ENCODE measurements around the gene SETD2.
A peak's percentile ranks its signal among the peaks of the same experiment; 100 is the strongest.
"Not testable (repeated sequence)": the region's sequence is repeated elsewhere in the genome, so short reads cannot be mapped to it uniquely, and the experiment has no call there.

SETD2 gene, protein sequence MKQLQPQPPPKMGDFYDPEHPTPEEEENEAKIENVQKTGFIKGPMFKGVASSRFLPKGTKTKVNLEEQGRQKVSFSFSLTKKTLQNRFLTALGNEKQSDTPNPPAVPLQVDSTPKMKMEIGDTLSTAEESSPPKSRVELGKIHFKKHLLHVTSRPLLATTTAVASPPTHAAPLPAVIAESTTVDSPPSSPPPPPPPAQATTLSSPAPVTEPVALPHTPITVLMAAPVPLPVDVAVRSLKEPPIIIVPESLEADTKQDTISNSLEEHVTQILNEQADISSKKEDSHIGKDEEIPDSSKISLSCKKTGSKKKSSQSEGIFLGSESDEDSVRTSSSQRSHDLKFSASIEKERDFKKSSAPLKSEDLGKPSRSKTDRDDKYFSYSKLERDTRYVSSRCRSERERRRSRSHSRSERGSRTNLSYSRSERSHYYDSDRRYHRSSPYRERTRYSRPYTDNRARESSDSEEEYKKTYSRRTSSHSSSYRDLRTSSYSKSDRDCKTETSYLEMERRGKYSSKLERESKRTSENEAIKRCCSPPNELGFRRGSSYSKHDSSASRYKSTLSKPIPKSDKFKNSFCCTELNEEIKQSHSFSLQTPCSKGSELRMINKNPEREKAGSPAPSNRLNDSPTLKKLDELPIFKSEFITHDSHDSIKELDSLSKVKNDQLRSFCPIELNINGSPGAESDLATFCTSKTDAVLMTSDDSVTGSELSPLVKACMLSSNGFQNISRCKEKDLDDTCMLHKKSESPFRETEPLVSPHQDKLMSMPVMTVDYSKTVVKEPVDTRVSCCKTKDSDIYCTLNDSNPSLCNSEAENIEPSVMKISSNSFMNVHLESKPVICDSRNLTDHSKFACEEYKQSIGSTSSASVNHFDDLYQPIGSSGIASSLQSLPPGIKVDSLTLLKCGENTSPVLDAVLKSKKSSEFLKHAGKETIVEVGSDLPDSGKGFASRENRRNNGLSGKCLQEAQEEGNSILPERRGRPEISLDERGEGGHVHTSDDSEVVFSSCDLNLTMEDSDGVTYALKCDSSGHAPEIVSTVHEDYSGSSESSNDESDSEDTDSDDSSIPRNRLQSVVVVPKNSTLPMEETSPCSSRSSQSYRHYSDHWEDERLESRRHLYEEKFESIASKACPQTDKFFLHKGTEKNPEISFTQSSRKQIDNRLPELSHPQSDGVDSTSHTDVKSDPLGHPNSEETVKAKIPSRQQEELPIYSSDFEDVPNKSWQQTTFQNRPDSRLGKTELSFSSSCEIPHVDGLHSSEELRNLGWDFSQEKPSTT (N-terminal part only)

DNA sequence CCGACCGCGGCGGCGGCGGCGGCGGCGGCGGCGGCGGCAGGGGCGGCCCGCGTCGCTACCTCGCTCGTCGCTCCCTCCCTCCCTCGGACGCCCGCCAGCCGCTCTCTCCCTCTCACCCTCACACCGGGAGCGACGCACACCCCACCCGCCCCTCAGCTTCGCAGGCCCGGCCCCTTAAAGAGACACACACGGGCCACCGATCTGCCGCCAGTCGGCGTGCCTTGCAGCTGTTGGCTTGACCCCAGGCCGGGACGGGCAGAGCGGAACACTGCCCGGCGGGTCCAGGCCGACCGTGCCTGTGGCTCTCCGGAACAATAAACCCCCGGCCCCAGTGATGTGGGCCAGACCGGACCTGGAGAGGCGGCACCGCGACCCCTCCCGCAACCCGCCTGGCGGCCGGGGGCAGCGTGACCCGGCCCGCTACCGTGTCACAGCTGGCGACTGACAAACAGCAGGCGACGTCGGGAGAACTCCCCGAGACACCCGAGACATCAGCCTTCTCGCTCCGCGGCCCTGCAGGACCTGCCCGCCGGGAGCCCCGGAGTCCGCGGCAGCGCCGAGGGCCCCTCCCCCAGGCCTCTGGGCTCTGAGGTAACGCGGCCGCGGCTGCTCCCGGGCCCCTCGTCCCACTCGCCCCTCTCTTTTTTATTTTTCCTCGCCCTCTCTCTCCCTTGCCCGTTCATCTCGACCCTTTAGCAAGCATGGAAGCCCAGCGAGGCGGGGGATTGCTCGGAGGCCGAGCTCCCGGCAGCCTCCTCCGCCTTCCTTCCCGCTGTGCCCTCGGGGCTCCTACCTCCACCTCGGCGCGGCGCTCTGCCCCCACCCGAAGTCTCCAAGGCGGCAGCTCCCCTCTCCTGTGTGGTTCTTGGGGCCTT, at the start of gene SETD2:
TSS of gene SETD2 (minus strand) at position 107 of the 875 bp plus-strand sequence. CDS start 189 bp downstream, outside the sequence.
- peak; percentile 73 for DNase-seq

DNA sequence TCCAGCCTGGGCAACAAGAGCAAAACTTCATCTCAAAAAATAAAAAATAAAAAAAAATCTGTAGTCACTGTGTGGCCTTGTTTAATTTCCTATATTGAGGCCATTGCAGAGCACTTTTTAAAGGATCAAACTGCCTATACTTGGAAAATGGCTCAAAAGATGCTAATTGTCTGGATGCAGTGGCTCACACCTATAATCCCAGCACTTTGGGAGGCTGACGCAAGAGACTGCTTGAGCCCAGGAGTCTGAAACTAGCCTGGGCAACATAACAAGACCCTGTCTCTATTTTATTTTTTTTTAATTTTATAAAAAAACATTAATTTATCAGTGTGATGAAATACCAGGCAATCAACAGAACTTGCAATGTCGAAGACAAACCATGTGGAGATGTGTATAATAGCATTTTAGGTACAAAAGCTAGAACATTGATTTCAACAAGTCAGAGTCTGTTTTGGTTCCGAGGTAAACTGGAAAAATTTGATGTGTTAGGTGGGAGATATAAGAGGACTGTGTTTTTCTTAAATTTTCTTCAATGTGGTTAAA, 47.0 kb upstream of the SETD2 start:
- no peak for DNase-seq

DNA sequence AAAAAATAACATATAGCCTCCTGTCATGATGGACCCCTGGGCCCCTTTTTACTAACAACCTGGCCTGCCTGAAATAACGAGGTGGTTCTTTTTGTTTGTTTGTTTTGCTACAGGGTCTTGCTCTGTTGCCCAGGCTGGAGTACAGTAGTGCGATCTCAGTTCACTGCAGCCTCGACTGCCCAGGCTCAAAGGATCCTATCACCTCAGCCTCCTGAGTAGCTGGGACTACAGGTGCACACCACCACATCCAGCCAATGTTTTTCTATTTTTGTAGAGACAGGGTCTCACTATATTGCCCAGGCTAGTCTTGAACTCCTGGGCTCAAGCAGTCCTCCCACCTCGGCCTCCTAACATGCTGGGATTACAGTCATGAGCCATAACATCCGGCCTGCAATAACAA, 42.1 kb upstream of the SETD2 start:
- not testable (repeated sequence) for DNase-seq

DNA sequence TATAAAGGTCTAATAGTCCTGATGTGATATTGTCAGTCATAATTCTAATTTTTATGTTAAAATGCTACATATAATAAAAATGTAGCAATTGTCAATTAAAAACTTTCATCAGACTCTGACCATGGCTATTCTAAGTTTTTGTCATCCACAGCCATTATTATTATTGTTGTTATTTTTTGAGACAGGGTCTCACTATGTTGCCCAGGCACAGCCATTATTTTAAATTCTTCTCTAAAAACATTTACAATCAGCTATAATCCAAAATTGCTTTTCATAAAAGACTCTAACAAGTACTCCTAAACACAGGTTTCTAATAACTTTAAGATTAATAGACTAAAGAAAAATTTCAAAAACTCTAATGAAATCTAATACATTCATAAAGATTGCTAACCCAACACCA, 41.0 kb upstream of the SETD2 start:
- DNase-seq: no peak

DNA sequence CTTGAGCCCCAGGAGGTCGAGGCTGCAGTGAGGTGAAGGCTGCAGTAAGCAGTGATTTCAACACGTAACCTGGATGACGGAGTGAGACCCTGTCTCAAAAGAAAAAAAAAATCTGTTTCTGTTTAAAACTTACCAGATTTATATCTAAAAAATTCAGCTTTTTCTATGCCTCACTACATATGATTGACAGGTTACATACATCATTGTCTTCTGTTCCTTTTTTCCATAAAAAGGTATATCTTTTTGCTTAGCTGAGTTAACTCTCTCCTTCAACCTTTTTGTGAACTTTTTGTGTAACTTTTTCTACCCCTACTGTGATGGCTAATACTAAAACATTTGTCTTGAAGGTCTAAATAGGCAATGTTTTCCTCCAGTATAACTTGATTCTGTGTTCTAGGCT, 38.6 kb upstream of the SETD2 start:
- DNase-seq: no peak

DNA sequence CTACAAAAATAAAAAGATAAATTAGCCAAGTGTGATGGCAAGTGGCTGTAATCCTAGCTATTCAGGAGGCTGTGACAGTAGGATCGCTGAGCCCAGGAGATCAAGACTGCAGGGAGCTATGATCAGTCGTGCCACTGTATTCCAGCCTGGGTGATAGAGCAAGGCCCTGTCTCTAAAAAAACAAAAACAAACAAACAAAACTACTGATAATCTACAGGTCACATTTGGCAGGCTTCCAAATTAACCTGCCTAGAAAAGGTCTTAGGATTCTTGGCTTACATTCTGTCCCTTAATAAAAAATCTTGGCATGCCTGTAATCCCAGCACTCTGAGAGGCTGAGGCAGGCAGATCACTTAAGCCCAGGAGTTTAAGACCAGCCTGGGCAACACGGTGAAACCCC, 33.4 kb upstream of the SETD2 start:
- no peak for DNase-seq

DNA sequence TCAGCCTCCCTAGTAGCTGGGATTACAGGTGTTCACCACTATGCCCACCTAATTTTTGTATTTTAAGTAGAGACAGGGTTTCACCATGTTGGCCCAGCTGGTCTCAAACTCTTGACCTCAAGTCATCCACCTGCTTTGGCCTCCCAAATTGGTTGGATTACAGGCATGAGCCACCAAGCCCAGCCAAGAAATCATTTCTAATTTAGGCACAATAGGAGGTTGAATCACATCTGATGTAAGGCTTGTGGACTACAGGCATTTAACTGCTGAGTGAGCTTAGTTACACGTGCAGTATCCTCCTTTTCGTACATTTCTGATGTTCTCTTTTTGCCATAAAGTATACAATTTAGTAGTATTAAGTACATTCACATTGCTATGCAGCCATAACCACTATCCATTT, 31.1 kb upstream of the SETD2 start:
- no peak for DNase-seq

DNA sequence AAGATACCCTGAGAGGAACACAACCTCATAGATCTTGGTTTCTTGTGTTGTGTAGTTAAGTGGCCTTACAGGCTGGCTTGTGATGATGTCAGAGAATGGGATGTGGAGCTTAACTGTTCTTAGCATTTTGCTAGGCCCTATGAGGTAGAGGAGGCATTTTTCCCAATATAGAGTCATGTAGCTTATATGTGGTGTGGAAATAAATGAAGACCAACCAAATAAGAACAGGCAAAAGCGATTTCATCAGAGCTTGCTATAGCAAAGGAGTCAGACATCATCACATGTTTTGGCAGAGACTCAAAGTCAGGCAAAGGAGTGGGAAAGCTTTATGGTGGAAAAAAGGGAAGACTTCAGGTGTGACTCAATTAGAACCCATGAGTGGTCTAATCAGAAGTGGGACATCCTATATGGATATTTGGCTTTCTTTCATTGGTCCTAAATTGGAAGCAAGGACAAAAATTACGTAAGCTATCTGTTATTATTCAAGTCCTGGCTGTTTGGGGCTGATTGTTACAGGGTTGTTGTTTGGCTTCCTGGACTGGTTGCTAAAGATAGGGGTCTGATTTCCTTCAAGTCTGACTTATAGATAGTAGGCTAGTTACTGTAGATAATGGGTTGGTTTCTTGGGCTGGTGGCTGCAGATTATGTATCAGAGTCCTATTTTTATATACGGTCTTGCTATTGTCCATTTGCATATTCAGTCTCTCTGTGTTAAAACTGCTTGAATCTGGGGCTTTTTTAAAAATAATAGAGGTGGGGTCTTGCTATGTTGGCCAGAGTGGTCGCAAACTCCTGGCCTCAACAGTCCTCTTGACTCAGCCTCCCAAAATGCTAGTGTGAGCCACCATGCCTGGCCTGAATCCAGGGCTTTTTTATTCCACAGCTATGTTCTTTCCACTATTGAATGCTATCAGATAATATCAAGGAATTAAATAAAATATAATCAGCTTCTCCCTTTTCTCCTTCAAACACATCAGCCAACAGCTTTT, 30.3 kb upstream of the SETD2 start:
- DNase-seq: no peak

DNA sequence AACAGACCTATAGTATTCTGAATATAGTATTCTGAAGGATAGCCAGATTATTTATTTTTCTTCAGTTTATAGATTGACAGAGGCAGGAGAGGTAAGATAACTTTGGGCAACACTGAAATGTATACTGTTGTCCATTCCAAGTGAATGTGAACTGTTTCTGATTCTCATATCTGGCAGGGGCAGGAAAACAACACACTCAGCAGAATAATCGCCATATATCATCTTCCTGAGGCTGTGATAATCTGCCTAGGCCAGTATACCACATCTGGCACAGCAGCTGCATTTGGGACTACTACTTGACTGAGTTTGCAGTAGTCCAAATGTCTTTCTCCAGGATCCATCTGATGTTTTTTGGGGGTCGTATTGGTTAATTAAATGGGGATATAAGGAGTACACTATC, 22.4 kb upstream of the SETD2 start:
- DNase-seq: no peak

DNA sequence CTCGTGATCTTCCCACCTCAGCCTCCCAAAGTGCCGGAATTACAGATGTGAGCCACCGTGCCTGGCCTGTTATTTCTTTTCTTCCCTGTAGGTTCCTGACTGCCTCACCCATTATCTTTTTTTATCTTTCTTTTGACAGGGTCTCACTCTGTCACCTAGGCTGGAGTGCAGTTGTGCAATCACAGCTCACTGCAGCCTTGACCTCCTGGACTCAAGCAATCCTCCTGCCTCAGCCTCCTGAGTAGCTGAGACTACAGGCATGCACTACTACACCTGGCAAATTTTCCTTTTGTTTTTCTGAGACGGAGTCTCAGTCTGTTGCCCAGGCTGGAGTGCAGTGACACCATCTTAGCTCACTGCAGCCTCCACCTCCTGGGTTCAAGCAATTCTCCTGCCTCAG, 17.8 kb upstream of the SETD2 start:
- not testable (repeated sequence) for DNase-seq

DNA sequence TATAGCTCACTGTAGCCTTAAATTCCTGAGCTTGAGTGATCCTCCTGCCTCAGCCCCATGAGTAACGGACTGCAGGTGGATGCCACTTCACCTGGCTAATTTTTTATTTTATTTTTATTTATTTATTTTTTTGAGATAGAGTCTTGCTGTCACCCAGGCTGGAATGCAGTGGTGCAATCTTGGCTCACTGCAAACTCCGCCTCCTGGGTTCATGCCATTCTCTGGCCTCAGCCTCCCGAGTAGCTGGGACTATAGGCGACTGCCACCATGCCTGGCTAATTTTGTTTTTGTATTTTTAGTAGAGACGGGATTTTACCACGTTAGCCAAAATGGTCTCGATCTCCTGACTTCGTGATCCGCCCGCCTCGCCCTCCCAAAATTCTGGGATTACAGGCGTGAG, 16.1 kb upstream of the SETD2 start:
- DNase-seq: not testable (repeated sequence)

DNA sequence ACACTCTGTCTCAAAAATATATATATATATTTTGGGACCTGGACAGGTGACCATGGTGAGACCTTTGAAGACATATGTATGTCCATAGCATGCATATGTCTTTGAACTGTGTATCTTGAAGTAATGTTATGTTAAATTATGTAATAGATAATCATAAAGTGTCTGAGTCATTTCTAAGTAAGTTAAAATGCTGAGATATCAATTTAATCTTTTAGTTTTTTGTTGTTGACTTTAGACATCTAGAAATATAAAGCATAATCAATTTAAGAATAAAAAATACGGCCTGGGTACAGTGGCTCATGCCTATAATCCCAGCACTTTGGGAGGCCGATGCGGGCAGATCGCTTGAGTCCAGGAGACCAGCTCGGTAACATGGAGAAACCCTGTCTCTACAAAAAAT, 12.7 kb upstream of the SETD2 start:
- no peak for DNase-seq

DNA sequence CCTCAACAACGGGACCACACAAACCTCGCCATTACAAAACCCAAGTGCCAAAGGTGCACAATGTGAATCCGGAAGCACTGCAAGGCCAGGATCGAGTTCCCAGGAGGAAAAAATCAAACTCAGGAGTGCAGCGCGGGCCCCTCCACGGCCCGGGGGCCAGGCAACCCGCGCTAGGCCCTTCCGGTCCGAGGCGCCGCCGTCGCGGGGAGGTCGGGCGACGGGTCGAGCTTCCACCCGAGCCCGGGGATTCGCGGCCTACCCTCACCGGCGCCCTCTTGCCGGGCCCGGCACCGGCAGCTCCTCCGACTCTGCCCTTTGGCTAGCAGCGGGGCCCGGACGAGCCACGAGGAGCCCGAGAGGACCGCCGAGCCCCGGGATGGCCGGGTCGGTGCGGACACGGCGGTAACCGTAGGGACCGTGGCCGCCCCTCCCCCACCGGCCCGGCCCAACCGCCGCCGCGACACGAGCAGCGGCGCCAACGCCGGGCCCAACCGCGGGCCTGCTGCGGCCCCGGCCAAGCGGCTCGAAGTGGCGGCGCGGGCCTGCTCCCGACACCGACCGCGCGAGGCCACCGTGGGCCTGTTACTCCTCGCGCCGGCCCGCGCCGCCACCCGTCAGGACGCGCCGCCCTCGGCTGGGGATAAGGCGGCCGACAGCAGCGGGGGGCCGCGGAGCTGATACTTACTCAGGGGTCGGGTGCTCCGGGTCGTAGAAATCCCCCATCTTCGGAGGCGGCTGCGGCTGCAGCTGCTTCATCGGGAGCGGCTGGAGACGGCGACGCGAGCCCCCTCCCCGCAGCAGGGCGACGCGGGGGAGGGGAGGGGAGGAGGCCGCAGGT, 525 bp downstream of the SETD2 start:
- peak; percentile 13 for DNase-seq

DNA sequence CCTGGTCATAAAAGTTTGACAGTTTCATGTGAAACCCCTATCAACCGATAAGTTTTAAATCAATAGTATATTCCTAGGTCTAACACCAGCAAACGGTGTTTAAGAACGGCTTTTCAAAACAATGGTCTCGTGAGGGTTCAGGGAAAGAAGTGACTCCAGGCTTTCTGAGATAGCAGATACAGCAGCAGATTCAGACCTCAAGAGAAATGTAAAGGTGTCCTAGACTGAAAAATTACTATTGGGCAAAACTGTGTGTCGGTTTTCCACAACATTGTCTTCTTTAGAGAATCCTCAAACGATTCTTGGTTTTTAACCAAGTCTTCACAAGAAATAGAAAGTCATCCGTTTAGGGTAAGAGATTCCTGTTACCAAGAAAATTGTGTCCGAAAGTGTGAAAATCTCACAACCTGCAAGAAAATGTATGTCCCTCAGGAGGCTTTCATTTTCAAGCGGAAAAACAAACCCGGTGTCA, 1.2 kb downstream of the SETD2 start:
- DNase-seq: no peak

DNA sequence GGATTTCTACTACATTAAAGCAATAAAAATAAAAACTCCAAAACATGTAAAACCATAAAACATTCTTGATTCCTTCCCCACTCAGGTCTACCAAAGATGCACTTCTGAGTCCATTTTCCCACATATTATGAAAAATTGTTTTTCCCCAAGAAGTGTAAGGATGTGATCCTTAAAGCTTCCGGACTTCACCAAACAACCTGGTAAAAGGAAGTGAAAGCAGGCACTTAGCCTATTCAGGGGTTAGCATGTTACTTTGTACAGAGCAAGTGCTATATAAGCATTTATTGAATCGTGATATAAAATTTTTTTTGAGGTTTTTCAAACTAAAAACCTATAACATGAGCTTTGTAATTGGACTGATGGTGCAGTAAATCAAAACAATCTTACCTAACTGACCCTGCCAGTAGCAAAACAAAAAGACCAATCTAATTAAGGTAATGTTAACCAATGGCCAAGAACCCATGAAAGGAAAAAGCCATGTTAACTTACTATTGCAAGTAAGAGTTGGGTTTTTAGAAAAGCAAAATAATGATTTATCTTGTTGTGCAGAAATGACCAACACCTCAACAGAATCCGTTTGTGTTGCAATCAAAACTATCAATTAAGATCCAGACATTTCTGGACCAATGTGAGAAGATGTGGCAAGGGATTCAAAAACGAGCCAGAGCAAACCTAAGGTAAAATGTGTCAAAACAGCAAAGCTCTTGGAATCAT, 1.8 kb downstream of the SETD2 start:
- no peak for DNase-seq

DNA sequence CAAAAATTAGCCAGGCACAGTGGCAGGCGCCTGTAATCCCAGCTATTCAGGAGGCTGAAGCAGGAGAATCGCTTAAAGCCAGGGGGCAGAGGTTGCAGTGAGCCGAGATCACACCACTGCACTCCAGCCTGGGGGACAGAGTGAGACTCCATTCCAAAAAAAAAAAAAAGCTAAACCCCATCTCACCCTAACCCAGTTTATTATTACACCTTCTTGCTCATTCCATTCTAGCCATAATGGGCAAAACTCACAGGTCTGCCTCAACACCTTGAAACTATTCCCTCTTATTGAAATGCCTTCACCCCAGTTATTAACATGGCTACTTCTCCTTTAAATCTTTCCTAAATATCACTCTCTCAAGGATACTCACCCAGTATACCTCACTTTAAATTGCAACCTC, 4.1 kb downstream of the SETD2 start:
- no peak for DNase-seq

DNA sequence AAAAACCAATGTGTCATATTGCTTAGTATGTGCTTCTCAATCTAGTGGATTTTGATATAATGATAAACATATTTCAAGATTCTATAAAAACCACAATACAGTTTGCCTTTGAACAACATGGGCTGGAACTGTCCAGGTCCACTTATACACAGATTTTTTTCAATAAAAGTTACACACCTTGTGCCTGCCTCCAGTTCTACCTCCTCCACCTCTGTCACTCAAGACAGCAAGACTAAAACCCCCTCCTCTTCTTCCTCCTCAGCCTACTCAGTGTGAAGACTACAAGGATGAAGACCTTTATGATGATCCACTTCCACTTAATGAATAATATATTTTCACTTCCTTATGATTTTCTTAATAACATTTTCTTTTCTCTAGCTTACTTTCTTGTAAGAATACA, 5.7 kb downstream of the SETD2 start:
- DNase-seq: no peak

DNA sequence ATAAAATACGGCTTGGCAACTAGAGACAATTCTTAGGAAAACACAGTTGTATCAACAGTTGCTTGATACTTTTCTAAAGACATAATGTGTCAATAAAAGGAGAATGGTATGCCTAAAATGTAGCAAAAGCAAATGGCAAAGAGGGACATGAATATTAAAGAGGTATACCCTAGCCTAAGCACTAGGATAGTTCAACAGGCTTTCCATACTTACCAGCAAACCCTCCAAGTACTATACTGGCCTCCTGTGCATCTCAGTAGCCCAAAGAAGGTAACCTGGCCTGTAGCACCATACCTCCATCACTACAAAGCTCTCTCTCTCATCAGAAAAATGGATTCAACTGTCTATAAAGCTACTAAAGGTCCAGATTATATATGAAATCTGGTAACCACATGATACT, 7.5 kb downstream of the SETD2 start:
- DNase-seq: no peak

DNA sequence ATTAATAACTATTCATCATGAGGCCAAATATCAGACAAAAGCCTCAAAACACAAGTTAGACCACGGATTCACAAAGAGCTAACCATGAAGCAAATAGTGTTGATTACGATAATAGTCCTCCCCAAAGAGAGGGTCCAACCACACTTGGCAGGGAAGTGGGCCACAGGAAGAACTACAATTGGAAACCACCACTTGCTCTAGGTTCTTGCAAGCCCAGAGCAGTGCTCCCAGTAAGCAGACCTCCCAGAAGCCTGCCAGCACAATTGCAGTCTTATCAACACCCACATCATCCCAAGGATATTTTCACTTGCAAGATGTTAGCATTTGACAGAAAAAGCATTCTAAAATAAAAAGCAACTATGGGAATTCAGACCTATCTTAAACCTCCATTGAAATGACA, 11.3 kb downstream of the SETD2 start:
- DNase-seq: no peak

Data from NCI-H2171 treated with DMSO at 0.1 percent for 48 hours (cell line).